ENCODE data around the gene FOXE3. TPM values are rescaled to one million over a fixed set of nuclear protein-coding genes. Genes with fewer than 3 reads are reported as not detected.

The FOXE3 gene
- total and polyA plus RNA-seq, 5 experiments from 2014 or later, result not detected

GRCh38 chr1:47460456-47460855, 44.4 kb downstream of the FOXE3 start:
- POLR2A ChIA-PET, result no interaction called here
- peaks cover 0 to 2% (median 0%) of the 10 kb centered on the region in 9 donors for H3K9me3 Mint-ChIP-seq
- no peak for DNase-seq
- H3K36me3 Mint-ChIP-seq, result no peaks in the 10 kb centered on the region
- peaks cover 31 to 82% (median 68%) of the 10 kb centered on the region in 5 donors for H3K27me3 Mint-ChIP-seq
- H3K4me3 Mint-ChIP-seq, result no peak overlapping the region
- no peaks in the 10 kb centered on the region for H3K4me1 Mint-ChIP-seq
- no peak for ATAC-seq
- H3K27ac Mint-ChIP-seq, result no peak overlapping the region

GRCh38 chr1:47465605-47466004, 49.5 kb downstream of the FOXE3 start:
- ATAC-seq (no peak), DNase-seq (no peak)
- H3K4me3 Mint-ChIP-seq, result no peak overlapping the region
- H3K27me3 Mint-ChIP-seq, result peaks cover 29 to 47% (median 38%) of the 10 kb centered on the region in 5 donors
- POLR2A ChIA-PET, result no interaction called here
- H3K27ac Mint-ChIP-seq, result no peak overlapping the region
- peaks cover 0 to 2% (median 0%) of the 10 kb centered on the region in 9 donors for H3K9me3 Mint-ChIP-seq
- H3K36me3 Mint-ChIP-seq, result no peaks in the 10 kb centered on the region
- H3K4me1 Mint-ChIP-seq, result no peaks in the 10 kb centered on the region

Other genes starting within 250 kb of the FOXE3 start
- gene PDZK1IP1, start 226.2 kb upstream of the FOXE3 start, total RNA-seq, result not detected
- not detected for gene PDZK1IP1, start 226.2 kb upstream of the FOXE3 start, polyA plus RNA-seq
- gene TAL1, start 184.1 kb upstream of the FOXE3 start, total RNA-seq, result not detected
- not detected for gene TAL1, start 184.1 kb upstream of the FOXE3 start, polyA plus RNA-seq
- gene STIL, start 102.1 kb upstream of the FOXE3 start, total RNA-seq, result 1 to 10 TPM in 1 of 2 experiments, under 1 TPM in 1; 0.85 to 1.3 TPM
- gene STIL, start 102.1 kb upstream of the FOXE3 start, polyA plus RNA-seq, result 1 to 10 TPM in 1 of 3 donors, under 1 TPM in 2; 0.59 to 1.2 (median 0.63) TPM
- gene CMPK1, start 82.5 kb upstream of the FOXE3 start, total RNA-seq, result 100 to 1,000 TPM; 115 to 116 TPM
- gene CMPK1, start 82.5 kb upstream of the FOXE3 start, polyA plus RNA-seq, result 100 to 1,000 TPM; 142 to 189 (median 153) TPM
- gene FOXD2, start 21.8 kb downstream of the FOXE3 start, total RNA-seq, result under 1 TPM; 0.27 to 0.36 TPM
- under 1 TPM in 2 of 3 donors, not detected in 1; 0.05 to 0.32 TPM for gene FOXD2, start 21.8 kb downstream of the FOXE3 start, polyA plus RNA-seq

All from naive thymus-derived CD8-positive, alpha-beta T cell (primary cell).